Measurements from ENCODE around the gene CLRN3.

DNA sequence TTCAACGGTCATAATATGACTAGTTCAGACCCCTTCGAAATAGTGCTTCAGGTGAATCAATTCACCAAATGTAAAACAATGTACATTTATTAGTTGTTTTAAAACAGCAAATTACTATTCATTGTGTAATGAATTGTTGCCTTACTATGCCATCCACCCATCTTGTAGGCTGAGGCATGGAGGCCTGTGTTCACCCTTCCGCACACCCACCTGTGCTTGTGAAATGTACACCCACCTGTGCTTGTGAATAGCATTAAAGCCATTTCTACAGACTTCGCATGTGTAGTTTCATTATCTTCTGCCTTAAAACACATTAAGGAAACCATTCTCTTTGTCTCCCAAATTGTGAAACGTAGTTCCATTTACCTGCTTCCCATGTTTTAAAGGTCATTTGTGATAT, 16.8 kb downstream of the CLRN3 start:
- TF ChIP-seq, protein P1, sequence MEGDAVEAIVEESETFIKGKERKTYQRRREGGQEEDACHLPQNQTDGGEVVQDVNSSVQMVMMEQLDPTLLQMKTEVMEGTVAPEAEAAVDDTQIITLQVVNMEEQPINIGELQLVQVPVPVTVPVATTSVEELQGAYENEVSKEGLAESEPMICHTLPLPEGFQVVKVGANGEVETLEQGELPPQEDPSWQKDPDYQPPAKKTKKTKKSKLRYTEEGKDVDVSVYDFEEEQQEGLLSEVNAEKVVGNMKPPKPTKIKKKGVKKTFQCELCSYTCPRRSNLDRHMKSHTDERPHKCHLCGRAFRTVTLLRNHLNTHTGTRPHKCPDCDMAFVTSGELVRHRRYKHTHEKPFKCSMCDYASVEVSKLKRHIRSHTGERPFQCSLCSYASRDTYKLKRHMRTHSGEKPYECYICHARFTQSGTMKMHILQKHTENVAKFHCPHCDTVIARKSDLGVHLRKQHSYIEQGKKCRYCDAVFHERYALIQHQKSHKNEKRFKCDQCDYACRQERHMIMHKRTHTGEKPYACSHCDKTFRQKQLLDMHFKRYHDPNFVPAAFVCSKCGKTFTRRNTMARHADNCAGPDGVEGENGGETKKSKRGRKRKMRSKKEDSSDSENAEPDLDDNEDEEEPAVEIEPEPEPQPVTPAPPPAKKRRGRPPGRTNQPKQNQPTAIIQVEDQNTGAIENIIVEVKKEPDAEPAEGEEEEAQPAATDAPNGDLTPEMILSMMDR (IDR thresholded peaks at IDR 0.05; ENCODE audit: insufficient read depth, low read depth, low read length) = no peak
- TF ChIP-seq EZH2 (IDR thresholded peaks at IDR 0.05; ENCODE audit: insufficient read depth, low read length) = no peak

All from astrocyte (in vitro differentiated cells and primary cell).